ENCODE data around the gene CA5A. TPM values are rescaled to one million over a fixed set of nuclear protein-coding genes. Genes with fewer than 3 reads are reported as not detected.
A peak's percentile ranks its signal among the peaks of the same experiment; 100 is the strongest.

CA5A gene
- polyA plus RNA-seq, 2 of the 4 experiments (the other 2 are of a cell fraction): not detected

GRCh38 chr16:87845807-87846619 is 90.3 kb downstream of the CA5A start:
- WGBS (ENCODE audit: missing lambda C conversion rate): 39% methylated on average over 20 of the region's 31 CpGs
- CTCF ChIA-PET: interaction anchor here (1.0 to 15.2 kb wide), 11 partner anchors 9 to 714 kb away, joined by 3 to 246 read pairs (median 6); partner anchors contain the start of gene SLC7A5
- Histone ChIP-seq H3K4me3 (no peak overlapping the region), H3K4me2 (peak overlapping the region; percentile 79), H3K9me3 (no peaks in the 10 kb centered on the region), H3K4me1 (peaks cover 100% of the 10 kb centered on the region), H3K27ac (peak overlapping the region; percentile 97 to 99)
- POLR2A ChIA-PET: interaction anchor here (0.8 to 1.6 kb wide), 7 partner anchors 14 to 67 kb away, joined by 3 to 6 read pairs (median 4); partner anchors contain the start of gene SLC7A5
- DNase-seq (ENCODE audit: low read depth in 1 of 2, low spot score in 1 of 2) (no peak), FAIRE-seq (no peak), ATAC-seq (peak in 1 of 2 experiments; percentile 1; a peak in 3 of 6 replicates)
- TF ChIP-seq FOXS1 (CRISPR knock-in tag; IDR thresholded peaks at IDR 0.05) (no peak), FOSB (CRISPR knock-in tag; IDR thresholded peaks at IDR 0.05) (0 out of 2 replicates have a peak, but pooled peaks have one; percentile 42), FOSL2 (IDR thresholded peaks at IDR 0.05) (no peak), FOSL2 (CRISPR knock-in tag; IDR thresholded peaks at IDR 0.05) (no peak), PHF8 (IDR thresholded peaks at IDR 0.05; ENCODE audit: borderline replicate concordance, low read depth) (no peak), PBX3 (IDR thresholded peaks at IDR 0.05) (0 out of 2 replicates have a peak, but pooled peaks have one; percentile 20), POLR2AphosphoS2 (conservative IDR thresholded peaks at IDR 0.05; ENCODE audit: low read length) (peak; percentile 64), USF2 (IDR thresholded peaks at IDR 0.05) (no peak), MAX (IDR thresholded peaks at IDR 0.05) (peak; percentile 49), RCOR1 (IDR thresholded peaks at IDR 0.05; ENCODE audit: low read depth, low read length) (no peak), ZNF302 (CRISPR knock-in tag; IDR thresholded peaks at IDR 0.05) (no peak), GATA3 (IDR thresholded peaks at IDR 0.05; ENCODE audit: borderline replicate concordance) (0 out of 2 replicates have a peak, but pooled peaks have one; percentile 10), RARB (CRISPR knock-in tag; IDR thresholded peaks at IDR 0.05) (0 out of 2 replicates have a peak, but pooled peaks have one; percentile 45)

GRCh38 chr16:87845213-87845612 is 91.1 kb downstream of the CA5A start:
- peak; percentile 13 to 43 for ATAC-seq
- DNase-seq (ENCODE audit: low read depth in 1 of 2, low spot score in 1 of 2): peak in 1 of 2 experiments; percentile 73
- Histone ChIP-seq H3K9me3 (no peaks in the 10 kb centered on the region), H3K27ac (peak overlapping the region; percentile 97 to 99), H3K4me1 (peaks cover 100% of the 10 kb centered on the region), H3K4me2 (peak overlapping the region; percentile 79), H3K4me3 (no peak overlapping the region)
- no peak for TF ChIP-seq REST (IDR thresholded peaks at IDR 0.05)
- no peak for TF ChIP-seq HOXA7 (CRISPR knock-in tag; IDR thresholded peaks at IDR 0.05)
- no peak for TF ChIP-seq EHMT2 (IDR thresholded peaks at IDR 0.05; ENCODE audit: low read depth)
- TF ChIP-seq CEBPB (IDR thresholded peaks at IDR 0.05): no peak
- TF ChIP-seq CHD4 (IDR thresholded peaks at IDR 0.05; ENCODE audit: borderline replicate concordance): no peak
- TF ChIP-seq USF2 (IDR thresholded peaks at IDR 0.05): no peak
- no peak for TF ChIP-seq HDAC2 (IDR thresholded peaks at IDR 0.05)
- TF ChIP-seq KDM5A (IDR thresholded peaks at IDR 0.05): no peak
- TF ChIP-seq HMGXB4 (CRISPR knock-in tag; IDR thresholded peaks at IDR 0.05; ENCODE audit: borderline replicate concordance): no peak
- WGBS (ENCODE audit: missing lambda C conversion rate): 49% methylated on average over 4 of the region's 13 CpGs
- POLR2A ChIA-PET: interaction anchor here (1.0 to 1.3 kb wide), 3 partner anchors 21 to 66 kb away, joined by 3 to 4 read pairs (median 3); no protein-coding TSS in a partner anchor
- CTCF ChIA-PET: interaction anchor here (0.8 to 15.2 kb wide), 7 partner anchors 9 to 461 kb away, joined by 3 to 246 read pairs (median 19); partner anchors contain the start of genes FBXO31 and SLC7A5
- FAIRE-seq: no peak

All from A549 (cell line).